Activated effector memory CD4-positive, alpha-beta T cell treated with Interleukin-2 at 50 U/mL for 16 hours (primary cell): ENCODE results near the gene PPP1R15B.

Experiments used
- DNase-seq: peaks from one replicate; pipeline ENCODE4 v3.0.0-alpha.2; 2020

PPP1R15B gene

DNA sequence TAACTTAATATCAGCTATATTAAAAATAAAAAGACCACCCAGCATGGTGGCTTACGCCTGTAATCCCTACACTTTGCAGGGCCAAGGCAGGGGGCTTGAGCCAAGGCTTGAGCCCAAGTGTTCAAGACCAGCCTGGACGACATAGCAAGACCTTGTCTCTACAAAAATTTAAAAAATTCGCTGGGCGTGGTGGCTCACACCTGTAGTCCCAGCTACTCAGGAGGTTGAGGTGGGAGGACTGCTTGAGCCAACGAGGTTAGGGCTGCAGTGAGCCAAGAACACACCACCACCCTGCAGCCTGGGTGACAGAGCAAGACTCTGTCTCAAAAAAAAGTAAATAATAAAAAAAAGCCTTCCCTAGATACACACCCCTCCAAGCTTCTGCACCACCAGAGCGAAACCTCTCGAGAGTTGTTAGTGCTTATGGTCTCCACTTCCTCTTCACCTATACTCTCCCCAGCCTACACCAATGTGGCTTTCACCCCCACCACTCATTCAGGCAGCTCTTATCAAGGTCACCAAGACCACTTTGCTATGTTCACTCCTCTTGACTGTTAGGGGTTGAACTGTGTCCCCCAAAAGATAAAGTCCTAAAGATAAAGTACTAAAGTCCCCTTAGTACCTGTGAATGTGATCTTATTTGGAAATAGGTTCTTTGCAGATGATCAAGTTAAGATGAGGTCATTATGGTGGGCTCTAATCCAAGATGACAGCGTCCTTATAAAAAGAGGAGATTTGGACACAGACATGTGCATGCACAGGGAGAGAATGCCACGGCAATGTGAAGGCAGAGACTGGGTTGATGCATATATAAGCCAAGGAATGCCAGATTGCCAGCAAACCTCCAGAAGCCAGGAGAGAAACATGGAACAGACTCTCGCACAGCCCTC is 6.8 kb upstream of the PPP1R15B start:
- DNase-seq: no peak

DNA sequence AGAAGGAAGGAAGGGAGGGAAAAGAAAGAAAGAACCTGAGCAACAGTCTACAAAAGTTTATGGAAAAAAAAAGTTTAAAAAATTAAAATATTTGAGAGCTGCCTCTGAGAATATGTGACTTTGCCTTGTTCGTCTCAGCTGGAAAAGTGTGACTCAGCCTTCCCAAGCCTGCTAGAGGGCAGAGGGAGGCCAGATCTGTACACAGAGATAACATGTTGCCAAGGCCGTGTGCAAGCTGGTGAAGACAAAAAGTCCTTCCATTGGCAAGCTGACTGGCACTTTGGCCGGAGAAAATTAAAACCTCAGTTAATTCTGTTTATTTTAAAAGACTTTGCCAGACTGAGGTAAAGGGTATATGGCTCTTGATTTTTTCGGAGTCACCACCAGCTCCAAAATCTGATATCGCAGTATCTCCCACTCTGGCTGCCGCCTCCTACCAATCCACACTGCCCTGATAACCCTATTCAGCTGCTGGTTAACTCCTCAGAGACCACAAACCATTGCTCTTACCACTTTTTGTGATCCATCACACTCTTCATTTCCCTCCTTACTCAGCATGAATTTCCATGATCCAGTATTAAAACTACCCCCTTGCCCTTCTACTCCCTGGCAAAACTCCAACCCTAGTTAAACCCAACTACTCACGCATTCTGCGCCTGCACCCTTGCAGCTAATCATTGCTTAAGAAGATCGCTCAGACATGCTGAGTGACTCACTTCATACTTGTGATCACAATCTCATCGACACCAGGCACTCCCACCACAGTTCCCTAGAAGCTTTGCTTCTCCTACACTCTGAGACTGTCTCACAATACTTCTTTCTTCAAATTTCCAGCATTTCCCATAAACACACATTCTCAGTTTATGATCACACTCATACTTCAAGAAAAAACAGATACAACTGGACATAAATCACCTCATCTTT is 5.7 kb upstream of the PPP1R15B start:
- no peak for DNase-seq

DNA sequence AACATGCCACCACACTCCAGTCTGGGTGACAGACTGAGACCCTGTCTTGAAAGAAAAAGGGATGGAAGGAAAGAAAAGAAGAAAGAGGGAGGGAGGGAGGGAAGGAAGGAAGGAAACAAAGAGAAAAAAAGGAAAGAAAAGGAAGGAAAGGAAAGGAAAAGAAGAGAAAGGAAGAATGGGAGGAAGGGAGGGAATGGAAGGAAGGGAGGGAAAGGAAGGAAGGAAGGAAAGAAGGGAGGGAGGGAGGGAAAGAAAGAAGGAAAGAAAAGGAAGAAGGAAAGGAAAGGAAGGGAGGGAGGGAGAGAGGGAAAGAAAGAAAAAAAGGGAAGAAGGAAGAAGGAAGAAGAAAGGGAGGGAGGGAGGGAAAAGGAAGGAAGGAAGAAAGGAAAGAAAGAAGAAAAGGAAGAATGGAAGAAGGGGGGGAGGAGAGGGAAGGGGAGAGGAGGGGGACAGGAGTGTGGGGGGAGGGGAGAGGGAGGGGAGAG is 5.0 kb upstream of the PPP1R15B start:
- DNase-seq: no peak

DNA sequence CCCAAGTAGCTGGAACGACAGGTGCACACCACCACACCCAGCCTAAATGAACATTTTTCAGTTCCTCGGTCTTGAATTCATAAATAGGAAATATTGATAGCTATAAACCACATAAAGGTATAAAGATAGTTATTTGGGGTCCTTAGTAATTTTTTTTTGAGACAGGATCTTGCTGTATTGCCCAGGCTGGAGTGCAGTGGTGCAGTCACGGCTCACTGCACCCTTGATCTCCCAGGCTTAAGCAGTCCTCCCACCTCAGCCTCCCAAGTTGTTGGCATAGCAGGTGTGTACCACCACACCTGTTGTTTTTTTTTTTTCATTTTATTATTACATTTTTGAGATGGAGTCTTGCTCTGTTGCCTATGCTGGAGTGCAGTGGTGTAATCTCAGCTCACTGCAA is 3.7 kb upstream of the PPP1R15B start:
- no peak for DNase-seq

DNA sequence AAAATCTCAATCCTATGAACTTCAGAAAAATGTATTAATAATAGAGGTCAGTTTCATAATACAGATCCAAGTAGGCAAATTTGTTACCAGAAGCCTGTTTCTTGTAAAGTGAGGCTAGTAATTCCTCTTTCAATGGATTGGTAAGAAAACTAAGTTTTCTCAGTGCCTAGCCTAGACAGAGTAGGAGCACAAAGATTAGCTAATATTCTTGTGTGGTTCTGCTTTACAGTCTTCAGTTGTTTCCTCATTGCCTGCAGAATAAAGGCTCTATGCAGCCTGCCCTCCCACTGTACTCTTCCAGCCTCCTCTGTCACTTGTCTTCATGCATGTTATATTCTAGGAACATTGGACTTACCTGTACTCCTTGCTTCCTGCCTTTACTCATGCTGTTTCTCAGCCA is 2.4 kb upstream of the PPP1R15B start:
- no peak for DNase-seq

DNA sequence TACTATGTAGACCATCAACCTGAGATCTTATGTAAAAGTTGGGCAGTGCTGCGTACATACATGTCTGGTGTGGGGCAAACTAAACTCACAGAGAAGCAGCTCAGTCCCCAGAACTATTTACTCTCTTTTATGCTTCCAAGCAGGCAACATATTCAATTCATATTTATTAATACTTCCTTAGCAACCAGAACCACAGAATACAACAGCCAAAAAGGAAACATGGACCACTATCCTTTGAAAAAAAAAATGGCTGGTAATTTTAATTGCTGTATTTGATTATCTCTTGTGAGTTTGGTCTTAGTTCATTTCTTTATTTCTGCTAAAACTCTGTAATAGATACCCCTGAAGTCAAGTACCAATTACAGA is 1.5 kb upstream of the PPP1R15B start:
- DNase-seq: no peak

DNA sequence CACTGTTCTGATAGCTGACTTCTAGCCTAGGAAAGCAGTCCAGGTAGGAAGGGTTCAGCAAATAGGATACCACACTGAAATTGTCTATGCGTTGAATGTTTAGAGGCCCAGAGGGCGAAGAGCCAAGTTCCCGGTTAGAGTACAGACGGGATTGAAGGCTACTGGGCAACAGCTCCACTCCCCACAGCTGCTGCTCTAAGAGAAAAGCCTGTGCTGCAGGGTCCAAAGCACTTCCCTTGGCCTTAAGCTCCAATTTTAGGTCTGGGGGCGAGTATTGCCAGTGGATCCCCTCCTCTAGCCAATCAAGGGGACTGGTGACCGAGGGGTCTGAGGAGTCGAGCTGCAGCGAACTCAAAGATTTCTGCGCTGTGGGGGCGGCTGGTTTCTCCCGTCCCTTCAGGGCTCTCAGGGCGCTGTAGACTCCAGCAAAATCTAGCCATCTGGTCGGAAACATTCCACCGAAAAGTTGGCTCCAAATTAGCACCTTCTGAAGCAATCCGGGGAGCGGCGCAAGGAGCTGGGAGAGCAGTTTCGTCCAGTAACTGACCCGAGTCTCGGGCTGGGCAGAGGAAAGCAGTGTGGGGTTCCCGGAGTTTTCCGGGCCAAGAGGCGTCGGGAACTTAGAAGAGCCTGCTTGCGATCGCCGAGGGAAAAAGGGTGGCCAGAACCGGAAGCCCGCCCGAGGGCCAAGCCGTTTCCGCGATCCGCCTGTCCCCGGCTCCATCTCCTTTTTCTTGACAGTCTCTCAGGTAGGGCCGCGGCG is 748 bp downstream of the PPP1R15B start:
- DNase-seq: no peak

DNA sequence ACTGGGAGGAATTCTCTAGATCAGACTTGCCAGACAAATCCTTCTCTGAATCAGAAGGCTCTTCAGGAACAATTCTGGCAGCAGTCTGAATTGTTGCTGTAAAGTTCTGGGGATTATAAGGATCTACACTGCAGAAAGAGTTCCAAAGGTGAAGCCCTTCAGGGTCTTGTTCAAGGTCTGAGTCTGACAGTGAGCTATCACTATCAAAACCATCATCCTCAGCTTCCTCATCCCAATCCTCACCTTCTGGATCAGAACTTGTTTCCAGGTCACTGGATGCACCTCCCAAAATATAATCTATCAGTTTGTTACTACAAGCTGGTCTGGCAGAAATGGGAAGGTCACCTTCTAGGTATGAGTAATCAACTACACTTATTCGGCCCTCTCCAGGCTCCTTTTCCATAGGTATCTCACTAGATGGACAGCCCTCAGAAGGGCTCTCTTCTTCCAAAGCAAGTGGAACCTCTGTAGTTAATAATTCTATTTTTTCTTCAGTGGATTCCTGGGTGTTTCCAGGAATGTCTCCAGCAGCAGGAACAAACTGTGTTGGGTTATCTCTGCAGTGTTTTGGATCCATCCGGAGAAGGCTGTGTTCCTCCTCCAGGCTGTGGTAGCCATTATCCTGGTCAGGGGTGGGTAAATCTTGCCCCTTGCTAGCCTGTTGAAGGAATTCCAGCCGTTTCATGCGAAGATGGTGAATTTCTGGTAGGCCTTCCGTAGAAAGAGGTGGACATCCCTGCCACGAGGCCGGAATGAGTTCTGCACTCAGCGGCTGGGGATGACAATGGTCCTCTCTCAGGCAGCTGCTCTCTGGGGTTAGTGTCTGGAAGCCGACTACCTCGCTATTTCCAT is 1.6 kb downstream of the PPP1R15B start:
- no peak for DNase-seq

DNA sequence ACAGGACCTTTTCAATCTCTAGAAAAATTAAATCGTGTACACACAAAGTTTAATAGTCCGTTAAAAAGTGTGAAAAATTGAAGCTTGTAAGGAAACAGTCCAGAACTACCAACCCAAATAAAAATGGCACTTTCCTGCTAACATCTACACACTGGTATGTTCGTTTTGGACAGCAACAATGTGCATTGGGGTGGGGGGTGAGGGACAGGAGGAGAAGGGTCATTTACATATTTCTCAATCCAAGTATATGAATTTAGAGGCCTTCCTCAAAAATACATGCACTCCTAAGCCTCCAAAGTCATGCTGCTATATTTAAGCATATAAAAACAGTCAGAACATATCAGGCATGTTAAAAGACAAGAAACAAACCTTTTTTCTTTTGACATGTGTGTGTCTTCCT is 2.5 kb downstream of the PPP1R15B start:
- no peak for DNase-seq

DNA sequence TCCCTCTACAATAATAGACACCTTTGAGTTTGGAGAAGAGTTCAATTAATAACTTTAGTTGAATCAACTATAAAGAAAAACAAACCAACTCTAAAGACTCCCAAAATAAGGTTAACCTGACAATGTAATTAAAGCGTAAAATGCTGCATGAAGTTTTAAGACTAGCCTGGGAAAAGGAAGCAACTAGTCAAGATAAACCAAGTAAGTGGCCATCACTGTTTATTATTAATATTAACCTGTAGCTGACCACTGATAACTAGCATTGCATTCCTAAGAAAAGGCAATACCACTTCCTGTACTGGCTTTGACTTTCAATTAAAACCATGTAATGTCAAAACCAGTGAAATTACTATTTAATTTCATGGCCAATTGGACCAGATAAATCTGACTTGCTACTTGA is 3.0 kb downstream of the PPP1R15B start:
- DNase-seq: no peak

DNA sequence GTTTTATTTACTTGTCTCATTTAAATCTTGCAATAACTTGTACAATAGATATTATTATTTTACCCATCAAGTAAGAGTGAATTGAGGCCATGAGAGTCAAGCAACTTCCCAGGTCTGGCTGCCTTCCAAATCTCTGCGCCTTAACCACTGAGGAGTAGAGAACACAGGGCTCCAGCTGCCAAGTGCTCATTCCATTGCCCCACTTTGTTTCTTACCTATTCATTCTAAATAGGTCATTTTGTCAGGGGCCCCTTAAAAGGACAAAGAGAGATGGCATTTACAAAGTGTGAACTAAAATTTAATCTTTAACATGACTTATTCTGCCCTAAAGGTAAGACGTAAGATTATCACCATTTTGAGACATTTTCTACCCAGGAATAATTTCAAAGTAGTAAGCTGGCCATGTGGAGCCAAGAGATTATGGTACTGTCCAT is 3.5 kb downstream of the PPP1R15B start:
- no peak for DNase-seq

DNA sequence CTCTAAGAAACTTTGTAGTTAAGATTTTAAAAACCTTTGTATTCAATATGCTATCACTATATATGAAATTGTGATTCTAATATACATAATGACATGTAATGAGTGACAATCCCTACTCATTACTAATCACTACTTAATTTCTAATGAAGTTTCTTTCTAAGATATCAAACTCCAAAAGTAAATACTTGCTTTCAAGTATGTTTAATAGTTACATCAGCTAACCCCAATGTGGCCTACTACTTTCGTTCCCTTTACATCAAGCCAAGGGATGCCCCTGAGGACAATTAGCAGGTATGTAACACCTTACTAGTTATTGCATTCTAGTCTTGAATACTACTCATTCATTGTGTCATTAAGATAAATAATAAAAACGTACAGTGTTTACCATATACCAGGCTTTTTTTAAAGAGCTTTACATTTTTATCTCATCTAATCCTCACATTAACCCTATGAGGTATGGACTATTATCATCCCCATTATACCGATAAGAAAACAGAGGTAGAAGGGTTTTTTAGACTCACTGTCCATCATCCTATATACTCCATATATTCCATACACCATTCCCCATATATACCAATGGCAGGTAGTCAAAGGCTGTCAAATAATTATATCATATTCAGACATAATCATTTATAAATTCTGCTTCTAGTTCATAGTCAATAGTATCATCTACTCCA is 4.2 kb downstream of the PPP1R15B start:
- no peak for DNase-seq

DNA sequence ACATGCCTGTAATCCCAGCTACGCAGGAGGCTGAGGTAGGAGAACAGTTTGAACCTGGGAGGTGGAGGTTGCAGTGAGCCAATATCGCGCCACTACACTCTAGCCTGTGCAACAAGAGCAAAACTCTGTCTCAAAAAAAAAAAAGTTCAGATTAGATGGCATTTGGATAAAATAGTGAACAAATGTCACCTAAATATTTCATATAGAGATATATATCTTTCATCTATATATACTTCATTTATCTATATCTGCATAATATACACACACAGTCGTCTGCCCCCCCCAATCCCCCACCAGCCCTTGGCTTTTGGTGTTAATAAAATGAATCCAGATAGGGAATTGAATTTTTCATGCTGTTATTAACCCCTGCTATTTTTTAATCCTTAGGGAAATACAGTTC is 5.0 kb downstream of the PPP1R15B start:
- DNase-seq: no peak

DNA sequence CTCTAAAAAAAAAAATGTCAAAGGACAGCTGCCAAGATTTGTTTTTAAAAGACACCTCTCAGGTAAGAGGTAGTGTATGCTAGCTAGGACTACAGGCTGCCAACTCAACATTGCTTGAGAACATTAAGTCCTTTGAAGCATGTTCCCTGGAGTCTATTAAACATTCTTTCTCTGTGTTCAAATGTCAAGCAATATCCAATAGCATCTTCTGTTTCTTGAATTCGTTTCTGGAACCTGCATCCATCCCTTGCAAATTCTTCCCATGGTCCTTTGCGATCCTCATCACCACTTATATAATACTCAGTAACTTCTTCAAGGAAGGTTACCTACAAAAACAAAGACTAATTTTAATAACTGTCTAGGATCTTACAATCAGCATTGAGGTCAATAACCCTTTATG is 5.6 kb downstream of the PPP1R15B start:
- DNase-seq: no peak

DNA sequence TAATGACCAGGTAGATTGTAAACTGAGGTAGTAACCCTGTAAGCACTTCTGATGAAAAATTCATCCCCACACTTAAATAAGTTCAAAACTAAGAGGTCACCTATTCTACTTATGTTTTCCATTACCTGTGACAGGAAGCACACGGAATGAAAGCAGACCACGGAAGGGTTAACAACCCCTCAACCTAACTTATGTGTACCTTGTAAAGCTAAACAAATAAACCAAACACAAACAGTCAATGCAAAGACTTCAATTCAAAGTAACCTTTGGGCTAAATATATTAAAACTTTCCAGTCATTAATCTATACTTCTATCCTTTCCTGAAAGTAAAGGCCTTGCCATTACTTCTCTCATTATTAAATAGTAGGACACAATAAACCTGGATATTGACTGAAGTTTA is 7.0 kb downstream of the PPP1R15B start:
- DNase-seq: no peak

DNA sequence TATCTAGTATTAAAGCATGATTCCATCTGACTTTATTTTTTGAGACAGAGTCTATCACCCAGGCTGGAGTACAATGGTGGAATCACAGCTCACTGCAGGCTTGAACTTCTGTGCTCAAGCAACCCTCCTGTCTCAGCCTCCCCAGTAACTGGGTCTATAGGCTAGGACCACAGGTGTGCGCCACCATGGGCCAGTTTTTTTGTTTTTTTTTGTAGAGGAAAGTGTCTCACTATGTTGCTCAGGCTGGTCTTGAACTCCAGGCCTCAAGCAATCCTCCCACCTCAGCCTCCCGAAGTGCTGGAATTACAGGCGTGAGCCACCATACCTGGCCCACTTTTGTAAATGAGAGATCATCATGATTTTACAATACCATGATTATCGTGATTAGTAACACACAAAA is 9.2 kb downstream of the PPP1R15B start:
- no peak for DNase-seq

DNA sequence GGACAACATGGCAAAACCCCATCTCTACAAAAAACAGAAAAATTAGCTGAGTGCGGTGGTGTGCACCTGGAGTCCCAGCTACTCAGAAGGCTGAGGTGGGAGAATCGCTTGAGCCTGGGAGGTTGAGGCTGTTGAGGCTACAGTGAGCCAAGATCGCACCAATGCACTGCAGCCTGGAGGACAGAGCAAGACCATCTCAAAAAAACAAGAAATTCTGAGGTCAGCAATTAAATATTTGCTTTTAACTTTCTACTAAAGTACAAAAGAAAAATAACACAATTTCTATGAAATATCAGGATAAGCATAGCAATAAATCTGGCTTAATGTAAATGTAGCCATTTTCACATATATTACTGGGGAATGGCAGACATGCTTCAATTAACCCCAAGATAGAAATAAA is 9.9 kb downstream of the PPP1R15B start:
- no peak for DNase-seq

DNA sequence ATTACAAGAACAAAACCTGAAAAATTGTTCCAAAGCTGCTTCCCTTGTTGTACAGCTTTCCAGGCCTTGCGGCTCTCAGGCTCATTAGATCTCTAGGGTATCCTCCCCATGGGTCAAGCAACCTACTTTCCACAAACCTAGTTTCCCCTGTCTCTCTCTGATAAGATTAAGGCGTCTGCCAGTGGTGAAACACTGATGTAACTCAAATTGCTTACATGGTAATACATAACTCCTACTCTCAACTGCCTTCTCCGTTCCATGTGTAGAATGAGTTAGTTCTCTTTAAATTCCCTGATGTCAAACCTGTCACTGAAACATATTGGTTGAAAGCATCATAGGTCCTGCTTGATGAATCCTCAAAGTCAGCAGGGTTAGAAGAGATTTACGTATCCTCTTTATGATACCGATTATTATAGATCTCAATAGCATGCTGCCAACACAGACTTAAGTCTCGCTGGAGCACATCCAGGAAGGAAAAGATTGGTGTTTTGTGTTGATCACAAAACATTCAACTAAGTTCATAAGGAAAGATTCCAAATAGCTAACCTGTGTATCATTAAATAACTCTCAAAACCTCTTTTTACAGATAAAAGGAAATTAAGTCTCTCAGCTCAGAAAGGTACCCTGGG is 10.6 kb downstream of the PPP1R15B start:
- no peak for DNase-seq

DNA sequence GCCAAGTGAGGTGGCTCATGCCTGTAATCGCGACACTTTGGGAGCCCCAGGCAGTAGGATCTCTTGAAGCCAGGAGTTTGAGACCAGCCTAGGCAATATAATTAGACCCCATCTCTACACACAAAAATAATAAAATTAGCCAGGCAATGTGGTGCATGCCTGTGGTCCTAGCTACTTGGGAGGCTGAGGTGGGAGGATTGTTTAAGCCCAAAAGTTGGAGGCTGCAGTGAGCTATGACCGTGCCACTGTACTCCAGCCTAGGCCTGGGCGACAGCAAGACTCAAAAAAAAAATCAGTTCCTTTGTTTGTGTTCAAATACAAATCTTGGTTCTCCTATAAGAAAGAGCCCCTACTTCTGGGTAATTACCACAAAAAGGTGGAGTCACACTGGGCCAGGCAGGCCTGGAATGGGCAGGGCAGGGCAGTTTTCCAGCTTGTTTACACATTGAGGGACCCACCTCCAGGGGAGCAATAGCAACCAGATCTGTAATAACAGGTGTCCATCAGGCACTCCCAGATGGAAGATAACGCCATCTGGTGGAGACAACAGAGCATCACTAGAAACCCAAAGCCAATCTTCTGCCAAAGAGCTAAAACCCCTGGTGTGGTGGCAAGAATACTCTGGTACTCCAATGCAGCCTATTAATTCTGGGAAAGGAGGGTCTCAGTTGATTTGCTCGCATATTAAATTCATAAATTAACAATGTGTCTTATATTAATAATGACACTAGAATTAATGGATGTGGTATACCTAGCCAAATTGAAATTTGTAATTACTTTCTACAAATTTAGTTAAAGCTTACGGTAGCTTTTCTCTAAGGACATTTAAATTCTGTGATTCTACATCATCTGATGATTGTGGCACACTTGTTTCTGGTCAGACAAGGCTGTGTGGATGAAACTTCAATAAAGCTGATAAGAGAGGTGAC is 13.2 kb downstream of the PPP1R15B start:
- no peak for DNase-seq
